C4-2B (cell line): ENCODE results near the gene CXCL13.

Experiments used
- CTCF ChIP-seq: fragments of 450-650 bp; conservative IDR thresholded peaks from 2 replicates; pipeline ENCODE4 v1.5.1; 2017; ENCODE audit warnings: mild to moderate bottlenecking
- ZFX ChIP-seq: fragments of 450-650 bp; IDR thresholded peaks from 2 replicates; pipeline ENCODE4 v1.6.1; 2017

GRCh38 chr4:77595364-77595973 lies 10.2 kb upstream of the CXCL13 start:
- no peak for TF ChIP-seq CTCF
- TF ChIP-seq ZFX = no peak
